CD14-positive monocyte (primary cell): Measurements from ENCODE around the gene RIPOR3. TPM values are rescaled to one million over a fixed set of nuclear protein-coding genes. Genes with fewer than 3 reads are reported as not detected.
A peak's percentile ranks its signal among the peaks of the same experiment; 100 is the strongest.

Experiments used
- DNase-seq, 3 donors: peaks; one replicate each; pipeline ENCODE4 v3.0.0-alpha.2; 2011 to 2022
- H2AFZ ChIP-seq: 2 replicates; pipeline ENCODE4 v1.6.0; 2012; ENCODE audit warnings: mild to moderate bottlenecking, low read depth, low read length, inconsistent platforms; ENCODE audit not compliant: insufficient read depth, poor library complexity, severe bottlenecking
- H3K27ac ChIP-seq, 2 donors: 1 replicate in 1 of 2; 2 replicates in 1 of 2; pipeline ENCODE4 v1.5.1; 2012 to 2013; ENCODE audit warnings: low read length in 2 of 2, control low read depth in 1 of 2, inconsistent platforms in 1 of 2, low read depth in 1 of 2, mild to moderate bottlenecking in 1 of 2
- H3K27me3 ChIP-seq, 2 donors: one replicate each; pipeline versions ENCODE4 v1.6.0 to v1.6.1; 2011 to 2013; ENCODE audit warnings: low read length in 2 of 2; ENCODE audit not compliant: control insufficient read depth in 2 of 2, insufficient read depth in 2 of 2
- H3K36me3 ChIP-seq, 2 donors: replicated peaks in 1 of 2; 1 replicate in 1 of 2; 2 replicates in 1 of 2; pipeline versions ENCODE4 v1.5.1 to v1.6.1; 2012 to 2013; ENCODE audit warnings: low read length in 2 of 2, control low read depth in 1 of 2, inconsistent platforms in 1 of 2, mild to moderate bottlenecking in 1 of 2; ENCODE audit not compliant: insufficient read depth in 2 of 2, control insufficient read depth in 1 of 2
- H3K4me1 ChIP-seq, 2 donors: 1 replicate in 1 of 2; 2 replicates in 1 of 2; pipeline versions ENCODE4 v1.5.1 to v1.6.1; 2012 to 2013; ENCODE audit warnings: low read length in 2 of 2, control low read depth in 1 of 2, inconsistent platforms in 1 of 2, mild to moderate bottlenecking in 1 of 2, moderate library complexity in 1 of 2; ENCODE audit not compliant: insufficient read depth in 2 of 2, control insufficient read depth in 1 of 2
- H3K4me2 ChIP-seq: replicated peaks from 2 replicates; pipeline ENCODE3; 2012; ENCODE audit warnings: low read length, moderate library complexity, mild to moderate bottlenecking; ENCODE audit not compliant: poor library complexity, severe bottlenecking; ENCODE audit errors: extremely low read depth
- H3K4me3 ChIP-seq, 3 experiments: fragments of 200-600 bp in 1 of 3; sonication (generic) in 1 of 3; replicated peaks in 1 of 3; 1 replicate in 2 of 3; 2 replicates in 1 of 3; pipeline ENCODE4 v1.5.1; 2011 to 2013; ENCODE audit warnings: low read length in 3 of 3, mild to moderate bottlenecking in 3 of 3, control low read depth in 2 of 3, low read depth in 2 of 3, inconsistent platforms in 1 of 3, moderate library complexity in 1 of 3
- H3K79me2 ChIP-seq: 2 replicates; pipeline ENCODE4 v1.6.0; 2012; ENCODE audit warnings: mild to moderate bottlenecking, control low read depth, inconsistent platforms, low read length, moderate library complexity; ENCODE audit not compliant: insufficient read depth
- H3K9ac ChIP-seq: 2 replicates; pipeline ENCODE4 v1.6.0; 2017; ENCODE audit warnings: low read length, mild to moderate bottlenecking; ENCODE audit not compliant: insufficient read depth, poor library complexity, severe bottlenecking
- H3K9me3 ChIP-seq, 2 donors: replicated peaks in 1 of 2; 1 replicate in 1 of 2; 2 replicates in 1 of 2; pipeline versions ENCODE4 v1.5.1 to v1.6.1; 2012 to 2013; ENCODE audit warnings: low read length in 2 of 2, control low read depth in 1 of 2; ENCODE audit not compliant: control insufficient read depth in 1 of 2, insufficient read depth in 1 of 2
- H4K20me1 ChIP-seq: 2 replicates; pipeline ENCODE4 v1.6.0; 2012; ENCODE audit warnings: mild to moderate bottlenecking, low read length, control low read depth, moderate library complexity; ENCODE audit not compliant: insufficient read depth
- H3K27ac Mint-ChIP-seq, 7 donors: one replicate each; pipeline ENCODE4 v1.8.0; 2020; ENCODE audit warnings: mild to moderate bottlenecking in 7 of 7, mixed read lengths in 7 of 7, moderate library complexity in 6 of 7, inconsistent platforms in 2 of 7
- H3K27me3 Mint-ChIP-seq, 3 donors: one replicate each; pipeline ENCODE4 v1.8.0; 2021 to 2022; ENCODE audit warnings: low read depth in 3 of 3, mild to moderate bottlenecking in 3 of 3, mixed read lengths in 3 of 3, moderate library complexity in 3 of 3, inconsistent platforms in 1 of 3
- H3K36me3 Mint-ChIP-seq, 2 donors: one replicate each; pipeline ENCODE4 v1.8.0; 2020; ENCODE audit warnings: mixed read lengths in 2 of 2, inconsistent platforms in 1 of 2, mild to moderate bottlenecking in 1 of 2
- H3K4me1 Mint-ChIP-seq: one replicate; pipeline ENCODE4 v1.8.0; 2020; ENCODE audit warnings: mild to moderate bottlenecking, mixed read lengths
- H3K4me3 Mint-ChIP-seq, 2 donors: one replicate each; pipeline ENCODE4 v1.8.0; 2020; ENCODE audit warnings: mild to moderate bottlenecking in 2 of 2, mixed read lengths in 2 of 2, moderate library complexity in 1 of 2
- H3K9me3 Mint-ChIP-seq, 7 donors: one replicate each; pipeline ENCODE4 v1.8.0; 2020 to 2022; ENCODE audit warnings: mixed read lengths in 7 of 7, mild to moderate bottlenecking in 6 of 7, moderate library complexity in 6 of 7, inconsistent platforms in 2 of 7
- CTCF ChIP-seq: fragments of 200-600 bp; IDR thresholded peaks from one replicate; pipeline ENCODE4 v1.8.0; 2022; ENCODE audit warnings: antibody characterized with exemption, mild to moderate bottlenecking
- WGBS: methylation state at CpG from one replicate; pipeline ENCODE4 v1.1.5; 2013; ENCODE audit warnings: missing lambda C conversion rate; ENCODE audit not compliant: insufficient coverage; 5-methylcytosine and 5-hydroxymethylcytosine counted together
- intact Hi-C, 2 donors: fragments of 100-400 bp; cut with micrococcal nuclease; formaldehyde crosslinking; loops; one replicate each; pipeline versions ENCODE4 v1.15.0 to v1.15.1; 2023
- polyA plus RNA-seq, 3 donors: library from polyadenylated mRNA; depleted of rRNA in 1 of 3; unstranded in 2 of 3; stranded (reverse) in 1 of 3; fragments of 300-500 nt in 2 of 3; fragments of >200 nt in 1 of 3; fragmentation: Illumina TruSeq in 2 of 3; gene quantifications; 1 replicate in 2 of 3; 2 replicates in 1 of 3; pipeline ENCODE4 v1.2.3, GENCODE V29; 2012 to 2021

Gene RIPOR3
- polyA plus RNA-seq, 3 donors, result not detected

GRCh38 chr20:50588034-50588736 lies 103.2 kb downstream of the RIPOR3 start:
- WGBS, result 83% methylated on average over 9 of the region's 12 CpGs
- Histone ChIP-seq H4K20me1 (peaks cover 8% of the 10 kb centered on the region), H3K9ac (no peak overlapping the region), H3K27ac (no peak overlapping the region), H3K4me1 (no peaks in the 10 kb centered on the region), H3K79me2 (no peaks in the 10 kb centered on the region), H3K4me2 (no peak overlapping the region), H3K27me3 (no peaks in the 10 kb centered on the region), H3K9me3 (no peaks in the 10 kb centered on the region), H3K36me3 (peaks cover 49 to 62% of the 10 kb centered on the region in 2 donors), H3K4me3 (no peak overlapping the region), H2AFZ (no peak overlapping the region)
- Mint-ChIP-seq H3K27me3 (no peaks in the 10 kb centered on the region), H3K36me3 (peaks cover 49 to 72% of the 10 kb centered on the region in 2 donors), H3K4me1 (no peaks in the 10 kb centered on the region), H3K9me3 (no peaks in the 10 kb centered on the region), H3K27ac (no peak overlapping the region), H3K4me3 (no peak overlapping the region)
- peak; percentile 42 to 60 (median 57) for DNase-seq
- peak; percentile 94 for TF ChIP-seq CTCF
- intact Hi-C loops, result loop anchor here in 1 of 2 donors (10.0 kb wide), 1 partner anchor 613 kb away; no protein-coding TSS in a partner anchor

- Histone ChIP-seq H3K9ac (no peak overlapping the region), H3K9me3 (no peaks in the 10 kb centered on the region), H3K36me3 (peaks cover 56 to 70% of the 10 kb centered on the region in 2 donors), H3K4me2 (no peak overlapping the region), H3K79me2 (no peaks in the 10 kb centered on the region), H2AFZ (no peak overlapping the region), H4K20me1 (peaks cover 8% of the 10 kb centered on the region), H3K4me1 (no peaks in the 10 kb centered on the region), H3K4me3 (no peak overlapping the region), H3K27ac (no peak overlapping the region), H3K27me3 (no peaks in the 10 kb centered on the region)
- H3K36me3 Mint-ChIP-seq, result peaks cover 56 to 79% of the 10 kb centered on the region in 2 donors
- DNase-seq, result no peak
- no peaks in the 10 kb centered on the region for H3K27me3 Mint-ChIP-seq
- no peak overlapping the region for H3K4me3 Mint-ChIP-seq
- 97% methylated on average over 18 of the region's 19 CpGs for WGBS
- no peak for TF ChIP-seq CTCF
- intact Hi-C loops, result loop anchor here in 1 of 2 donors (10.0 kb wide), 1 partner anchor 613 kb away; no protein-coding TSS in a partner anchor
- H3K4me1 Mint-ChIP-seq, result no peaks in the 10 kb centered on the region
- no peaks in the 10 kb centered on the region for H3K9me3 Mint-ChIP-seq
- peak overlapping the region in 3 of 7 donors; percentile 3 to 37 (median 5) for H3K27ac Mint-ChIP-seq
Measured at GRCh38 chr20:50587291-50587961, 103.9 kb downstream of the RIPOR3 start.
